Heart left ventricle (tissue), 16 donors: ENCODE data around the gene OR52A1. TPM values are rescaled to one million over a fixed set of nuclear protein-coding genes. Genes with fewer than 3 reads are reported as not detected.
"Not testable (repeated sequence)": the region's sequence is repeated elsewhere in the genome, so short reads cannot be mapped to it uniquely, and the experiment has no call there.

Source experiments
- ATAC-seq, 4 donors: fragments of 200-7000 bp; cut with Tn5 transposase; one replicate each; pipeline ENCODE4 v1.9.1; 2020 to 2022; ENCODE audit warnings: moderate library complexity in 4 of 4, mild to moderate bottlenecking in 3 of 4, moderate number of reproducible peaks in 1 of 4
- DNase-seq, 5 donors: peaks; one replicate each; pipeline ENCODE4 v3.0.0-alpha.2; 2020
- H3K27ac ChIP-seq, 12 donors: fragments of 200-600 bp; sonication (generic) in 4 of 12; one replicate each; pipeline versions ENCODE4 v1.5.0 to v1.8.0; 2016 to 2022; ENCODE audit warnings: mild to moderate bottlenecking in 2 of 12
- H3K27me3 ChIP-seq, 9 donors: fragments of 200-600 bp; sonication (generic) in 2 of 9; one replicate each; pipeline versions ENCODE4 v1.5.1 to v1.8.0; 2016 to 2022; ENCODE audit warnings: mild to moderate bottlenecking in 3 of 9
- H3K36me3 ChIP-seq, 9 donors: fragments of 200-600 bp; sonication (generic) in 2 of 9; one replicate each; pipeline versions ENCODE4 v1.5.0 to v1.8.0; 2018 to 2022; ENCODE audit warnings: mild to moderate bottlenecking in 2 of 9
- H3K4me1 ChIP-seq, 12 donors: fragments of 200-600 bp; sonication (generic) in 4 of 12; one replicate each; pipeline versions ENCODE4 v1.5.0 to v1.8.0; 2016 to 2022; ENCODE audit warnings: mild to moderate bottlenecking in 3 of 12
- H3K4me3 ChIP-seq, 12 donors: fragments of 200-600 bp; sonication (generic) in 4 of 12; one replicate each; pipeline versions ENCODE4 v1.5.0 to v1.8.0; 2017 to 2022; ENCODE audit warnings: mild to moderate bottlenecking in 9 of 12, moderate library complexity in 4 of 12
- H3K9me3 ChIP-seq, 12 donors: fragments of 200-600 bp; sonication (generic) in 4 of 12; one replicate each; pipeline versions ENCODE4 v1.5.0 to v1.8.0; 2016 to 2022; ENCODE audit warnings: mild to moderate bottlenecking in 1 of 12
- CTCF ChIP-seq, 12 donors: fragments of 200-600 bp; sonication (generic) in 4 of 12; IDR thresholded peaks; one replicate each; pipeline versions ENCODE4 v1.5.0 to v1.8.0; 2018 to 2022; ENCODE audit warnings: antibody characterized with exemption in 12 of 12, mild to moderate bottlenecking in 5 of 12
- POLR2A ChIP-seq, 2 donors: fragments of 450-650 bp; IDR thresholded peaks; one replicate each; pipeline ENCODE4 v1.6.1; 2017; ENCODE audit warnings: antibody characterized with exemption in 2 of 2, mild to moderate bottlenecking in 2 of 2, moderate library complexity in 2 of 2
- WGBS, 4 donors: extraction: QIAGEN DNeasy Blood & Tissue Kit in 2 of 4; methylation state at CpG; one replicate each; pipeline versions ENCODE4 v1.1.5 to v1.1.7; 2013 to 2018; 5-methylcytosine and 5-hydroxymethylcytosine counted together
- intact Hi-C, 10 donors: fragments of 100-400 bp; cut with DNase I; formaldehyde crosslinking; loops; one replicate each; pipeline versions ENCODE4 v1.11.1 to v1.14.2; 2022
- polyA plus RNA-seq, 2 donors: library from polyadenylated mRNA; stranded (reverse); fragments of 200-250 nt; gene quantifications; one replicate each; pipeline ENCODE4 v1.2.3, GENCODE V29; 2013
- total RNA-seq, 9 donors: library from RNA; depleted of rRNA in 2 of 9; stranded (reverse); fragments of >200 nt in 2 of 9; fragmentation: NEBNext Ultra II Directional in 3 of 9; extraction: Animal tissue kit (Norgen Biotek cat#: 25700) in 3 of 9; gene quantifications; one replicate each; pipeline versions ENCODE4 v1.1.0 to v1.2.4, GENCODE V29; 2016 to 2023
- donor health status: ischemic (EF 13 %, LVEDD 7.1; RV severe dilation, severe dysfunction).
- donor health status: healthy with polysubstance abuse.
- donor health status: DM: no; HTN: yes; CAD: no.
- donor health status: DM: no; HTN: no; CAD: no.
- donor health status: ischemic (EF 25% LVEDD 6.9; RV normal size, moderate dysfunction).
- donor health status: ischemic (EF 25% LVEDD 5.7; RV mildly dilated, moderate dysfunction).
- donor health status: healthy.
- donor health status: DM: yes; HTN: yes; CAD: no.
- donor health status: ischemic (EF 35%, LVEDD 5.7; RV mildly dilated, moderate dysfunction).
- donor health status: nonischemic (EF 11% LVEDD 7.7; RV severe dilation, severe dysfunction).
- donor health status: DM: yes; HTN: yes; CAD: no.
- donor health status: PGD.
- donor health status: ischemic (EF 29% LVEDD 5.4; RV normal size, mild dysfunction).
- donor health status: nonischemic (EF 23%, LVEDD 6.1; RV moderate dilation, normal function).

The OR52A1 gene
- total and polyA plus RNA-seq, 11 donors = not detected

GRCh38 chr11:5188201-5188600 lies 33.6 kb upstream of the OR52A1 start:
- intact Hi-C loops = no loop called here
- WGBS, 4 donors = 81 to 87% (median 83%) methylated on average over 2 of the region's 2 CpGs
- Histone ChIP-seq H3K27ac (no peak overlapping the region), H3K36me3 (no peaks in the 10 kb centered on the region), H3K9me3 (peaks cover 0 to 9% (median 0%) of the 10 kb centered on the region in 12 donors), H3K4me1 (no peaks in the 10 kb centered on the region), H3K27me3 (no peaks in the 10 kb centered on the region), H3K4me3 (no peak overlapping the region)
- no peak for TF ChIP-seq CTCF (IDR thresholded peaks at IDR 0.05)
- no peak for TF ChIP-seq POLR2A (IDR thresholded peaks at IDR 0.05)
- DNase-seq (no peak), ATAC-seq (no peak)

GRCh38 chr11:5178046-5178837 lies 23.7 kb upstream of the OR52A1 start:
- no peaks in the 10 kb centered on the region for H3K4me1 ChIP-seq
- H3K27me3 ChIP-seq = no peaks in the 10 kb centered on the region
- H3K9me3 ChIP-seq = no peaks in the 10 kb centered on the region
- TF ChIP-seq CTCF (IDR thresholded peaks at IDR 0.05) (no peak), POLR2A (IDR thresholded peaks at IDR 0.05) (no peak)
- ATAC-seq (no peak), DNase-seq (no peak)
- WGBS, 4 donors = 74 to 82% (median 80%) methylated on average over 10 of the region's 10 CpGs
- no peak overlapping the region for H3K4me3 ChIP-seq
- H3K36me3 ChIP-seq = no peaks in the 10 kb centered on the region
- intact Hi-C loops = no loop called here
- no peak overlapping the region for H3K27ac ChIP-seq

GRCh38 chr11:5174934-5175333 lies 20.4 kb upstream of the OR52A1 start:
- Histone ChIP-seq H3K9me3 (no peaks in the 10 kb centered on the region), H3K4me1 (no peaks in the 10 kb centered on the region), H3K4me3 (no peak overlapping the region), H3K27ac (no peak overlapping the region), H3K36me3 (no peaks in the 10 kb centered on the region), H3K27me3 (no peaks in the 10 kb centered on the region)
- 88 to 93% (median 89%) methylated on average over 7 of the region's 7 CpGs for WGBS, 4 donors
- intact Hi-C loops = no loop called here
- DNase-seq = no peak
- TF ChIP-seq CTCF (IDR thresholded peaks at IDR 0.05) (no peak), POLR2A (IDR thresholded peaks at IDR 0.05) (no peak)
- ATAC-seq = no peak

- no peaks in the 10 kb centered on the region for H3K9me3 ChIP-seq
- no peak for ATAC-seq
- no peaks in the 10 kb centered on the region for H3K36me3 ChIP-seq
- DNase-seq = no peak
- no peak overlapping the region for H3K4me3 ChIP-seq
- no peaks in the 10 kb centered on the region for H3K4me1 ChIP-seq
- TF ChIP-seq POLR2A (IDR thresholded peaks at IDR 0.05) (no peak), CTCF (IDR thresholded peaks at IDR 0.05) (no peak)
- no peaks in the 10 kb centered on the region for H3K27me3 ChIP-seq
- intact Hi-C loops = no loop called here
- H3K27ac ChIP-seq = no peak overlapping the region
- WGBS, 4 donors = 40 to 59% (median 58%) methylated on average over 2 of the region's 2 CpGs
Measured at GRCh38 chr11:5171856-5172255, 17.3 kb upstream of the OR52A1 start.

- ATAC-seq = not testable (repeated sequence)
Measured at GRCh38 chr11:5165898-5166297, 11.3 kb upstream of the OR52A1 start.

GRCh38 chr11:5164807-5165206 lies 10.2 kb upstream of the OR52A1 start:
- H3K9me3 ChIP-seq, H3K36me3 ChIP-seq, H3K4me3 ChIP-seq, H3K4me1 ChIP-seq, H3K27ac ChIP-seq, ATAC-seq, intact Hi-C loops, H3K27me3 ChIP-seq, DNase-seq: not testable (repeated sequence)
- 69 to 73% (median 72%) methylated on average over 6 of the region's 6 CpGs for WGBS, 4 donors

More at GRCh38 chr11:5165898-5166297, 11.3 kb upstream of the OR52A1 start:
- intact Hi-C loops, H3K4me3 ChIP-seq, H3K36me3 ChIP-seq, H3K27me3 ChIP-seq, H3K9me3 ChIP-seq, H3K4me1 ChIP-seq, DNase-seq, H3K27ac ChIP-seq: not testable (repeated sequence)

GRCh38 chr11:5161045-5161444 lies 6.5 kb upstream of the OR52A1 start:
- H3K4me3 ChIP-seq, intact Hi-C loops, H3K9me3 ChIP-seq, H3K36me3 ChIP-seq, H3K27ac ChIP-seq, DNase-seq, H3K4me1 ChIP-seq, ATAC-seq, H3K27me3 ChIP-seq: not testable (repeated sequence)
- WGBS, 4 donors = 47 to 72% methylated on average over 1 of the region's 1 CpG; no CpG with 5 or more reads in 2 of the 4 donors
